ENCODE measurements around the gene ZNF232.

- TF ChIP-seq CTCF (conservative IDR thresholded peaks at IDR 0.05; ENCODE audit: low read length), result no peak
- TF ChIP-seq EZH2phosphoT487 (IDR thresholded peaks at IDR 0.05; ENCODE audit: borderline replicate concordance), result no peak
Observed at GRCh38 chr17:5127910-5128309, 16.2 kb upstream of the ZNF232 start.

Measured in Loucy (cell line).